NB4 (cell line): ENCODE results near the gene GRM8.

Experiments
- DNase-seq: peaks from one replicate; pipeline ENCODE4 v3.0.0; 2010; ENCODE audit warnings: low read depth
- H3K4me3 ChIP-seq: one replicate; pipeline ENCODE4 v1.5.1; 2011; ENCODE audit warnings: mild to moderate bottlenecking, low read depth, low read length, moderate library complexity
- CTCF ChIP-seq: IDR thresholded peaks from one replicate; pipeline ENCODE4 v1.5.1; 2012; ENCODE audit warnings: low read depth, low read length
- MAX ChIP-seq: IDR thresholded peaks from 2 replicates; pipeline ENCODE4 v1.6.1; 2011; ENCODE audit warnings: low read depth, low read length
- MYC ChIP-seq: IDR thresholded peaks from 2 replicates; pipeline ENCODE4 v1.6.1; 2011; ENCODE audit warnings: low read depth, low read length
- POLR2A ChIP-seq: IDR thresholded peaks from 2 replicates; pipeline ENCODE4 v1.6.1; 2011; ENCODE audit warnings: mild to moderate bottlenecking; ENCODE audit not compliant: insufficient read length; ENCODE audit errors: extremely low read depth

The GRM8 gene

DNA sequence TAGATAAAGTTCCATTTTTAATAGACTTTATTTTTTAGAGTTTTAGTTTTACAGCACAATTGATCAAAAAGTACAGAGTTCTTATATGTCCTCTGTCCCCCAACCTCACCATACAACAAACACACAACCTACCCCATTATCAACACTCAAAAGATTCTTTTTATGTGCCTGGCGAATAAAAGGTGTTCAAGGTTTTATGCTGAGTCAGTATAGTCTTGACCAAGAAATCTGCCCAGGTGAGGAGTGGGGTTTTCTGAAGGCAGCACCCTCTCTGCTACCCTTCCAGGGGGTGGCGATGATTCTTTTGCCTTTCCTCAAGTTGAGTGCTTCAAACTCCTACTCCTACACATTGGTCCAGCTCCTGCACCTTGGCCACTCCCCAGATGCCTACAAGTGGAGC, 222.9 kb downstream of the GRM8 start:
- TF ChIP-seq MYC: no peak
- TF ChIP-seq POLR2A: no peak
- no peak for TF ChIP-seq MAX
- TF ChIP-seq CTCF: no peak
- no peak overlapping the region for H3K4me3 ChIP-seq
- DNase-seq: no peak

DNA sequence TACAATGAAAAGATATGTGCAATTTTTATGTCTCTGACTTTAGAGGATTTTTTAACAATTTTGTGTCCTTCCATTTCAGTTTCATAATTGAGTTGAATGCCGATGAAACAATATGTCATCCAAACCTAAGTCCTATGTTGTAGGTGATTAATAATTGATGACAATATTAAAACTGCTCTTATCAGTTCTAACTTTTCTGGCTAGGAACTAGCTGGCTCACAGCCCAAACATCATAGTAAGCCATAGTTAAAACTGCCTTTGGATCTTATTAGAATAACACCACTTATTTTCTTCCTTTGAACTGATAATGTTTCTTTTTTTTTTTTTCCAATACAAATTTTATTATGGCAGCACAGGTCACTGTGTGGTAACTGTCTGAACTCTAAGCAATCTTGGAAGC, 230.9 kb downstream of the GRM8 start:
- DNase-seq: no peak
- no peak overlapping the region for H3K4me3 ChIP-seq
- TF ChIP-seq MYC: no peak
- no peak for TF ChIP-seq POLR2A
- TF ChIP-seq MAX: no peak
- TF ChIP-seq CTCF: no peak

- no peak for DNase-seq
- H3K4me3 ChIP-seq: no peak overlapping the region
- TF ChIP-seq MAX (no peak), MYC (no peak), CTCF (no peak), POLR2A (no peak)
These were observed 231.6 kb downstream of the GRM8 start for GRCh38 chr7:127021019-127021738.

- no peak for DNase-seq
- TF ChIP-seq MYC (no peak), MAX (no peak), POLR2A (no peak), CTCF (no peak)
These were observed 233.9 kb downstream of the GRM8 start for GRCh38 chr7:127018889-127019288.

DNA sequence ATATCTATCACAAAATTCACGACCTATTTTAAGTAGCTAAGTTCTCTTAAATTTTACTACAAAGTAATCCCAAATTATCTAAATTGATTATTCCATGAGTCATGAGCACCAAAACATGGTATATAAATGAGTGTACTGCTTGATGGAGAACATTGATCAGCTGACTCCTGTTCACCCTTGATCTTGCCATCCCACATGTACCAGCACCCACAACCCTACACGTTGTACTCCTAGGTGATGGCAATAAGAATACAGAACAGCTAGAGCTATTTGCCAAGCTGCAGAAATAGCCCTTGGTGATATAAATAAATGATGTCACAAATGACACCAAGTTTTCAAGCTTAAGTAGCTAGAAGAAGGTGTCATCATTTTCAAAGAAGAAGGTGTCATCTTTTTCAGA, 235.5 kb downstream of the GRM8 start:
- no peak for DNase-seq
- TF ChIP-seq MAX: no peak
- no peak for TF ChIP-seq POLR2A
- TF ChIP-seq MYC: no peak
- no peak for TF ChIP-seq CTCF

More at GRCh38 chr7:127018889-127019288, 233.9 kb downstream of the GRM8 start:
- H3K4me3 ChIP-seq: no peak overlapping the region

More for the DNA sequence above, 235.5 kb downstream of the GRM8 start:
- H3K4me3 ChIP-seq: no peak overlapping the region
